ENCODE results near the gene DIAPH2.
"Not testable (repeated sequence)": the region's sequence is repeated elsewhere in the genome, so short reads cannot be mapped to it uniquely, and the experiment has no call there.

DIAPH2 gene

DNA sequence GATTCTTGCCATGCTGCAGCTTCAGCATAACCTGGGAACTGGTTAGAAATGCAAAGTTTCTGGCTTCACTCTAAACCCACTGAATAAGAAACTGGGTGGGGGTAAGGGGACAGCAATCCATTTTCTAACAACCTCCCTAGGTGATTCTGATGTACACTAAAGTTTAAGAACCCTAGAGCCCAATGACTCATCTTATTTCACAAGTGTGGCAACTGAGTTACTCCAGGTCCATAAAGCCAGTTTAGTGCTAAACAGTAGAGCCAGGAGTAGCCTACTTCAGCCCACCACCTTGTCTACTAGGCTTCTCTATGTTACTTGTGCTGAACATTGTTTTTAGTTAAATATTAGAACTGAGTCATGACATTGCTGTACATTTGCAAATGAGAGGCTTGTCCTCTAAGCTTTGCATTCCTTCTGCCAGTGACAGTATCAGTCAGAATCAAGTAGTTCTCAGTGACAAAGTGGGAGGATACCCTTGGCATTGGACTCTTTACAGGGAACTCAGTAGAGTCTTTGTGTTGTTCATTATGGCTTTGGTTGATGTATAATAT, 717.0 kb downstream of the DIAPH2 start:
- no peak for DNase-seq

DNA sequence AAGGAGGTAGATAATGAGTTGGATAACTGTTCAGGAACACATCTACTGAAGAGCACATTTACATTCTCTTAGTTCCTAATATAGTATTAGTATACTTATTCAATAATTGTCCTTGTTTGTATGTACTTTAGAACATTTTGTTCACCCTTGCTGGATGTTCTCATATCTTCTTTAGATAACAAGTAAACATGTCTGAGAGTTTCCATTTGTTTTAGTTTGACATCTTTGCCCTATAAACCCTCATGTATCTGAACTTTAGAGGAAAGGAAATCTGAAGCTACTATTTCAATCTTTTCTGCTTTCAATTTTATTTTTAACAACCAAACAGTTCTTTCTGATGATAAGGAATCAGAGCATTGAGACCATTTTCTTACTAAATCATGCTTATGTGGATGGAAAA, 717.7 kb downstream of the DIAPH2 start:
- DNase-seq: no peak

DNA sequence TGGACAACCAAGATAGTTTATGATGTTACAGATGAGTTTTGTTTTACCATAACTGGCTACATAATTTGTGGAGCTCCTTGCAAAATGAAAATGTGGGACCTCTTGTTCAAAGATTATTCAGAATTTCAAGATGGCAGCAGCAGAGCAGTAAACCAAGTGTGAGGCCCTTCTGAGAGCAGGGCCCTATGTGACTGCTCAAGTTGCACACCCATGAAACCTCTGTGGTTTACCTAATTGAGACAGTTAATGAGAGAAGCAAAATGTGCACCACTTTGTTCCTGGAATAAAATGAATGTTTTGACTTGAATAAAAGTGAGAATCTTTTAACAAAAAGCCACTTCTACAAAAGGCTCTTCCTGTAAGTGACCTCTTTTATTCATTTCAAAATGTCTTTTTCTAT, 718.3 kb downstream of the DIAPH2 start:
- DNase-seq: no peak

DNA sequence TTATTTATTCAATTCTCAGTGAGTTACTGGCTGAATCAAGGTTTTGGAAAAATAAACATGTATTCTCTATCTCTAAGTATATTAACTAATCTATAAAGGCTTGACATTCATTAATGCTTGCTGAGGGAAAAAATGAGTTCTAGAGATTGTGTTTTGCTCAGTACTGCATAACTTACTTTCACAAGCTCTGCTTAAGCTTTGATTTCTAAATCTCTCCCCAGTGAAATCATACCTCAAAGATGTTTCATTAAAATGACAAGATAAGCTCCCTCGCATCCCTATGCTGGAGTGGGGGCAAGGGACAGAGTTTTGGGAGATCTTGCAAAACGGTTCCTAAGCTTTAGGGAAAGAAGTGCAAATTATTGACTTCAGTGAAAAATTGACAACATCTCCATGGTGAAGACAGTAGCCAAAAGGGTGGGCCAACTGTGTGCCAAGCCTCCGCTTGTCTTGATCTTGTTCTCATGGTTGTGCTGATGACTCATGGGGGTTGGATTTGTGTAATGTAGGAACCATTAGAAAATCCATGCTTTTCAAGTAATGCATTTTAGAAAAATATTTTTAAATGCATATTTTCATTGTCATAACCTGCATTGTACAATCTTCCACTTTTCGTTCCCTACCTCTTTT, 720.5 kb downstream of the DIAPH2 start:
- DNase-seq: no peak

DNA sequence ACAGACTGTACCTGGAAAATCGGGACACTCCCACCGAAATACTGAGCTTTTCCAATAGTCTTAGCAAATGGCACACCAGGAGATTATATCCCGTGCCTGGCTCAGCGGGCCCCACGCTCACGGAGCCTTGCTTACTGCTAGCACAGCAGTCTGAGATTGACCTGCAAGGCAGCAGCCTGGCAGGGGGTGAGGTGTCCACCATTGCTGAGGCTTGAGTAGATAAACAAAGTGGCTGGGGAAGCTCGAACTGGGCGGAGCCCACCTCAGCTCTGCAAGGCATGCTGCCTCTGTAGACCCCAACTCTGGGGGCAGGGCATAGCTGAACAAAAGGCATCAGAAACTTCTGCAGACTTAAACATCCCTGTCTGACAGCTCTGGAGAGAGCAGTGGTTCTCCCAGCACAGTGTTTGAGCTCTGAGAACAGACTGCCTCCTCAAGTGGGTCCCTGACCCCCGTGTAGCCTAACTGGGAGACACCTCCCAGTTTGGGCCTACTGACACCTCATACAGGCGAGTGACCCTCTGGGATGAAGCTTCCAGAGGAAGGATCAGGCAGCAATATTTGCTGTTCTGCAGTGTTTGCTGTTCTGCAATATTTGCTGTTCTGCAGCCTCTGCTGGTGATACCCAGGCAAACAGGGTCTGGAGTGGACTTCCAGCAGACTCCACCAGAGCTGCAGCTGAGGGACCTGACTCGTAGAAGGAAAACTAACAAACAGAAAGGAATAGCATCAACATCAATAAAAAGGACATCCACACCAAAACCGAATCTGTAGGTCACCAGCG, 725.2 kb downstream of the DIAPH2 start:
- DNase-seq: not testable (repeated sequence)

DNA sequence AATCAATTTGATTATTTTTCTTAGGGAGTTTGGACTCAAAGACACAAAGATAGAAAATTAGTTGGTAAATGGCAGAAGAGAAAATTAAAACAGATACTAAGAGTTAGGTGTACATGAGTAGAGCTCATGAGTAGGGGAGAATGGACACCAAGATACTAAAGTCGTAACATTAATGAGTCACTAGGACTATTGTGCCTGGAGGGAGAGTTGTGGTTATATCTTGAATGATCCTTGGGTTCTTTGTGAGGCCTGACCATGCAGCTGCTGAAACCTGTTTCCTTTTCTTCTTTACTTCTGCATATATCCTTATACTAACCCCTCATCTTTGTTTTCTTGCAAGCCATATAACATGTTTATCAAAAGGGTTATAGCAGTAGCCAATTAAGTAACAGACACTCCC, 731.8 kb downstream of the DIAPH2 start:
- DNase-seq: no peak

DNA sequence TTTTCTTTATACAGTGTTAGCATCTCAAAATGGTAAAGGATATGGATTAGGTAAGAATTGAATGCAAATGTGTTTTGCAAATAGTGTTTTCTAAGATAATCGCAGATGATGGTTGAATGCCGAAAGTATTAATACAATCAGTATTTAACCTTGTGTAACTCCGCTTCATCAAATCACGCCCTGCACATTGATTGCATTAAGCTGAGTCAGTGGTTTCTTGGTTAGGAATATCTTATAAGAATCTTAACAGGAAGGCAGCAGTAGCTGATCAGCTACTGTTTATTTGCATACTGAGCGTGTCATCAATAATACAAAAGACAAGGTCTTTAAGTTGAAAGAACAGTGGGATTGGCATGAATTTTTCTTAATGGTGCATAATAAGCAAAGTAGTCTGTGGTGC, 744.5 kb downstream of the DIAPH2 start:
- DNase-seq: no peak

DNA sequence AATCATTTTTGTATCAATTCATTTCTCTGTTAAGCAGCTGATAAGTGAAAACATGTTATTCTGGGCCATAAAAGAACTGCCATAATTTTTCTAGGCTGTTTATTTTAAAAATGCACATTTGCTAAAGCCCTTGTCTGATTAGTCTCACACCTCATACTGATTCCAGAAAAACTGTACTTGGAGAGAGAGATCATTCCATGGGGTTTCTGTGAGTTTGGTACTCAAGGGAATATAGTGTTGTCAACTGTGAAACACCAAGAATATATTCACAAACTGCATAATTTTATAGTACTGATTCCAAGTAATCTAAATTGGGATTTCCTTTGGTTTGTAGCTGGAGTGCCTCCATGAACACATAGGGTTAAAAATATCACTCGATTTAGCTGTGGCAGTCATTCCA, 746.6 kb downstream of the DIAPH2 start:
- no peak for DNase-seq

DNA sequence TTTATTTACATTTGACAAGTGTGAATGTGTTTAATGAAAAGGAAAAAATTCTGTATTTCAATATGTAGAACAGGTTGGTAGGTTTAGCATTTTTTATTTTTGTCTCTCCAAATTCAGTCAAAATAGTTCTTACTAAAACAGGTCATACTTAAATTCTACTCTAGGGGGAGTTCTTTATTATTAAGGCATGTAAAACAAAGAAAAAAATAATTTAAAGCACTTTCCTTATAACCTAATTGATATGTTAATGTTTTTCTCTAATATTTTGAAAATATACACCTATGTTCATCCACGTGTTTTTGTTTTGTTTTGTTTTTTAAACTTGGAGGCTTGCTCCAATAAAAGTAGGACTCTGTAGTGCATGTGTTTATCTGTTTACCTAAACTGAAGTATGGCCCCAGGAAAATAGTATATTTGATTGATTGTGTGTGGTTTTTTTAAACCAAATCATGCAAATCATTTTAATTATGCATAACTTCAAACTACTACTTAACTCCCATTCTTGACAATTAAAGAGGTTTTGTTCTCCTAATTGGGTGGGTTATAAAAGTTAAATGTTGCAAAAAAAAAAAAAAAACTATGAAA, 761.7 kb downstream of the DIAPH2 start:
- no peak for DNase-seq

DNA sequence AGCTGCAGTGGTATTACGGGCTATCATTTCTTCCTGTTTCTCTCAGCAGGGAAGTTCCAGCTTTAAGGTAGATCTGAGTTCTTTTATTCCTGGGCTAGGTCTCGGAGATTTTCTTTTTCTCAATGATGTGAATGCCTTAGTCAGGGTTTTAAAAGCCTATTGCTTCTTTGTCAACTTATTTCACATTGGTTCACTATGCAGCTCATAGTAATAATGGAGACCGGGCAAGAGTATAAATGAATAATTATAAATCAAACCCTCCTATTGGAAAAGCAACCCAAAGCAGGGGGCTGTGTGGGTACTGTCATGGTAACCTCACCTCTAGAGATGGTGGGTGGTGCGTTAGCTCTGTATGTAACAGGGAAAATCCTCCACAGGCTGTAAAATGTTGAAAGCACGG, 762.7 kb downstream of the DIAPH2 start:
- no peak for DNase-seq

DNA sequence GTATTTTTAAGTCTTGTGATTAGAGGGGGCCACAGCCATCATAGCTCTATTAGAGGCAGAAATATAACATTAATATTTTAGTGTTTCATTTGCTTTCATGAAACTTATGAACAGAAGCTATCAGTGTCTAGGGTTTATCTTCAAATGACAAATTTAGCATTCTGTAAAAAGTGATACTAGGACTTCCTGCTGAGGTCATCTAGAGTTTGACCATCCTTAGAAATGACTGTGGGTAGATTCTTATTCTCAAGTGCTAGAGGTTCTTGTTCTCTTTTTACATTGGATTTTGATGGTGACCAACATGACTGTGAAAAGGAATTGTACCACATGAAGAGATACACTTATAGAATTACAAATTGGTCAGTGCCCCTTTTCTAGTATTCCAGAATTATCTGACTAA, 767.6 kb downstream of the DIAPH2 start:
- no peak for DNase-seq

DNA sequence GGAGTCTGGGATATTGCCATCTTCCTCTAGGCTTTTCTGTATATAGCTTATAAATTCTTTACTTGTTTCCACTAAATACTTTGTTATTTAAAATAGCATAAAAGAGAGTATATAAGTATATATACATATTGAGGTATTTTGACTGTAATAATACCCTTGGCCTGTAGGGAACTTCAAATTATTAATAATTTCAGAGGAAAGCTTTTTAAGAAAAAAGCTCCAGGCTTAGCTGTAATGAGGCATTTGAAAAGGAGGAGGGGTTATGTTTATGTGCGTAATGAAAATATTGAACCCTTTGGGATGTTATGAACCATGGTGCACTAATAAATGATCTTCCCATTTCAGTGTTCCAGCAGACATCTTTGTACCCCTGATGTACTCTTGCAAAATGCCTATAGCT, 777.1 kb downstream of the DIAPH2 start:
- no peak for DNase-seq

DNA sequence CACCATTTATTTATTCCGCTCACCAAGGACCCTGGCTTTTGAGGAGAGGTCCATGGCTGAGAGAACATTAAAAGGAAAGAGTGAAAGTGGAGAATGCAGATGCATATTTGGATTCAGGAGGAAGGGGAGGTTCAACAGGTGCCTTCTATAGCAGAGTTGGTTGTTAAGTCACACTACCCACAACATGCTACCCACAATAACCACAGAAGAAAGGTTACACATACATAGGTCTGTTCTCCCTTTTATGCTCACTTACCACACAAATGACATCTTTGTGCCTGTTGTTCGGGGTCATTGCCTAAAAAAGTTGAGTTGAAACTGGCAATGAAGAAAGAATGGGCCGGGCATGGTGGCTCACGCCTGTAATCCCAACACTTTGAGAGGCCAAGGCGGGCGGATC, 786.4 kb downstream of the DIAPH2 start:
- no peak for DNase-seq

DNA sequence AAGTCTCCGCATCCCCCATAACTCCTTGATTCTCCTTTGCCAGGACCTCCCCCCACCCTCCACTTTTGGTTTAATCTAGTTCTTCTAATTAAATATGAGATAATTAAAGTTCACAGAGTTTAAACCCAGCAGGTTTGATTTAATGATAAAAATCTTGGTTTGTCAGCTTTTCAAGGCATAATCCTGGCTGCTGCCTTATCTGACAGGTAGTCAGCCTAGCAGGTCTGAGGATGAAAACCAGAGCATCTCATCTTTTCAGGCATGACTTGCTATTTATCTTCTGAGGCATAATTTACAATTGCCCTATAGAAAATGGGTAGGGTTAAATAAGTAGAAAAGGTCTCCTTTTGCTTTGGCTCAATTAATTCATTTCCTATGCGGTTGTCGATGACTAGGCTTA, 790.3 kb downstream of the DIAPH2 start:
- DNase-seq: no peak

DNA sequence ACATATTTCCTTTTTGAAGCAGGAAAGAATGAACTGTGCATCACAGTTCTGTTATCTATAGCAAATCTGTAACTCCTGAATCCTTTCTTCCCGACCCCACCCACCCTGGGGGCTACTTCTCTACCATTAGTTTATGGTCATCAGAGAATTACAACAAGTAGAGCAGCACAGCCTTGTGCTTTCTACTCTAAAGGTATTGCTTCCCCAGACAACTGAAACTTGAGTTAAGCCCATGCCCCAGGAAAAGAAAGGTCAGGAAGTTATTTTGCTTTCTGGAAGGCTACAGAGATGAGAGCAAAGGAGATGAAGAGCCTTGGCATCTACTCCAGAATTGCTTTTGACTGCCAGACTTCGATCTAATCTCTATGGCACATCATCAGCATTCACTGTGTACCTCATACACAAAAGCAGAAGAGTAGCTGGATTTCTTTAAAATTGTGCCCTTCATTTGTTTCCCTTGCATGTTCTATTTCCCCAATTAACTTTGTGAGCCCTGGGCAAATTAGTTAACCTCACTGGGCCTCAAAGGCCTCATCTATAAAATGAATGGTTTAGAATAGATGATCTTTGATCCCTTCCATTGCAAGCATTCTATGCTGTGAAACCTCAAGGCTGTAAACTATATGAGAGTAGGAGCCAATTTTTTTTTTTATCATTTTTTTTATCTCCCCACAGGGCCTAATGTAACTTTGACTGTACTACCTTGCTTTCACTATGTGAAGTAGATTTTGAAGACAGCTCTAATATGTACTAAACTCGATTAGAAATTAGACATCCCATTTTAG, 794.7 kb downstream of the DIAPH2 start:
- no peak for DNase-seq

DNA sequence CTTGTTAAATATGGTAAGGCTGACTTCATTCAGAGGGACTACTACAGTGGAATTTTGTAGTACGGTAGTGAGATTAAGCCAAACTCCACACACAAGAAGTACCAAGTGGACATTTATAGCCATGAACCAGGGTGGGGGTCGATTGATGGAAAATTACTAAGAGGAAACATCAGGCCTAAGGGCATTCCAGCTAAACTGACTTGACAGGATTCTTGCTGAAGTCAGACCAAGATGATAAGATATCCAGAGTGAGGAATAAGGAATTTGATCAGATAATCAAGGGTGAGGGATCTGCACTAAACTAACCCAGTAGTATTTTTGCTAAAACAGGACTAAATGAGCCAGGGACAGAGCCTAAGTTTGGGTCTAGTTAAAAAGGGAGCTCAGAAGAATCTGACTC, 796.6 kb downstream of the DIAPH2 start:
- DNase-seq: no peak

DNA sequence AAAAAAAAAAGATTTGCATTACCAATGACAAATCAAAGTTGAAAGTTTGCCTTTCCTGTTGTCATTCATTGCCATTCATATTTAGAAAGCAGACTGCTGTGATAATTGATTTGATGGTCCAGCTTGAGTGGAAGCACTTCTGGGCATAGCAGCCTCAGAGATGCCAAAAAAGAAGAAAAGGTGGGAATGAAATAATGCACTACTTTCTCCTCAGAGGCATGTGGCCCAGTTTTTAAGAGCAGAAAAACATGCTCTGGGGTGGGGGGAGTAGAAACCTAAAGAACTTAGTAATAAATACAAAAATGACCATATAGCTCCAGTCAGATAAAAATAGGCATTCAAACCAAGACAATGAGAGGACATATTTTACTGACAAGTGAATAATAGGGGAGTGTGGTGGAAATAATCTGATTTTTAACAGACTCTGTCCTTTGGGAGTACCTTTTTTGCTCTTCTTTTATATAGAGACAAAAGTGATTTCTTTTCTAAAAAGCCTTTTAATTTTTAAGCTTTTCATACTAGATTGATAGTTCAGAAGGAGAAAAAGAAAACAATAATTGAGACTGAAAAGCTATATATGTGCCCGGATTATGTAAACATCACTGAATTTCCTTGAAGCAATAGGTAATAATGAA, 798.1 kb downstream of the DIAPH2 start:
- DNase-seq: no peak

DNA sequence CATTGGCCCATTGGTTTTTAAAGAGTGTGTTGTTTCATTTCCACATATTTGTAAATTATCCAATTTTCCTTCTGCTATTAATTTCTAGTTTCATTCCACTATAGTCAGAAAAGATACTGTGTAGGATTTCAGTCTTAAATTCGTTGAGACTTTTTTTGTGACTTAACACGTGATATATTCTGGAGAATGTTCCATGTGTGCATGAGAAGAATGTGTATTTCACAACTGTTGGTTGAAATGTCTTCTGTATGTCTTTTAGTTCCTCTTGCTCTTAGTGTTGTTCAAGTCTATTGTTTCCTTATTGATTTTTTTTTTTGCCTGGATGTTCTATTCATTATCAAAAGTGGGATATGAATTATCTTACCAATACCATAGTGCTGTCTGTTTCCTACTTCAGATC, 806.0 kb downstream of the DIAPH2 start:
- DNase-seq: no peak

DNA sequence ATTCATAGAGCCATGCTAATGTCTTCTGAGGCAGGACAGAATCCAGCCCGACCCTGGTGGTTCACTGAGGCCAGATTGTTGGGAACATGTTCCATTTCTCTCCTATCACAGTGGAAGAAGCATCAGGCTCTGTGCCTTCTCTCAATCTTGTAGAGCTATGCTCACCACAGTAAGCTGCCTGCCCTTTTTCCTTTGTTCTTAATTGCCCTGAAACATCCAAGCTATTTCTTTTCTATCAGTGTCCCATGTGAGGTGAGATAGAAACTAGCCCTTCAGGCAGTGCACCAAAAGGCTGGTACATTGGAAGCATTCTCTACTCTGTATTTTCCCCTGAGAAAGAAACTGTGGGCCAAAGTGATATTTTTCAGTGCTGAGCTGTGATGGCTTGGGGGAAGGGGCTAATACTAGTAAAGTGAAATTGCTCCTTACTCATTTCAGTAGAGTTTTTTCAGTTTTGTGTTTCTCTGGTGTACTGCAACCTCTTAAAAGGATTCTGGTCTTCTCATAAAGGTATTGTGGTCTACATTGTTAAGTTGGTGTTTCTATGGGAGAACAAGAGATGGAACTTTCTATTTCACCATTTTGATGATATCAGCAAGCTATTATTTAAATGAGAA, 810.2 kb downstream of the DIAPH2 start:
- no peak for DNase-seq

DNA sequence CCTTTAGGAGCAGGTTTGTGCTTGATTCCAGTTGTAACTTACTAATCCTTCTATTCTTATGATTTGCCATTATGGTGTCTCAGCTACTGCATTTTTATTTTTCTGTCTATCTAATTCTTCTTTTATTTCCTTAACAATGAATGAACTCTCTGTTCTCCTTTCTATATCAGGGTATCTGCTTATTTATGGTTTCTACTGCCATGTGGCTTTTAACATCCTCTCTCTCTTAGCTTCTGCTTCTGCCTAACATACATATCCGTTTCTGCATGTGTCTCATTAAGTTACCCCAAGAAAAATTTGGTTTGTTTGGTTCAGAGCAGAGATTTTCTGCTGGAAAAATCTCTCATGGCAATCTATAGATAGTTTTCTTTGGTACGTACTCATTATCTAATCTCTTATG, 813.5 kb downstream of the DIAPH2 start:
- no peak for DNase-seq

DNA sequence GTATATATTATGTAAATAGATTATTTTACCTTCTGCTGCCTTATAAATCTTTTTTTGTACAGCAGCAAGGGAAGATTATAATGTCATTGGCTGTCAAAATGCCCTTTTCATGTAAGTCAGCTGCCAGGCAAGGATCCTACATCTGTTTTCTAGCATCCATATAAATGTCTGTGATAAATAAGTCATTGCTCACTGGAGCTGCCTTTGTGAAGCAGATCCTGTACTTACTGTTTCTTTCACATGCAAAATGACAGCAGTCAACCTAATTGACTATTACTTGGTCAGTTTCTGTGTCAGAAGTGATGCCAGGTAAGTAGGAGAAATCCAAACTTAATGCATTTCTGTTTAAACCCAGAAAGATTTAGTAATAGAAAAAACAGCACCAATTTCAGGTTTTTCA, 819.8 kb downstream of the DIAPH2 start:
- no peak for DNase-seq

DNA sequence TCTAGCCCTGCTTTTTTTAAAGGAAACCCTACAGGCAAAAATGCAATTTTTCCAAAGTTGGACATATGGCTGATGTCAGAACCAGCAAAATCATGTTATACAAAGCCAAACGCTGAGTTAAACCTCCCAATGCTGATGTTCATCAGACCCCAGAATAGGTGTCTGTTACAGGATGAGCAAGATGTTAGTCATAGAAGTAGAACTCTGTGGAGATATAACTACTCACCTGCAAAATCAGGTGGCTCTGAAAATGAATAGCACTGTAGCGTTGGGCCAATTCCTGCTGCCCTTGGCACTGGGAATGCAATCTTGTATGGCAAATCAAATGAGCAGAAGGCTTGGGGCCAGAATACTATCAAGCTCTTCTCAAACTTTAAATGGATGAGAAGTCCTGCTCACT, 833.1 kb downstream of the DIAPH2 start:
- DNase-seq: no peak
